CD4-positive, alpha-beta T cell treated with Interleukin-21 for 1 hour (primary cell): ENCODE data around the gene HOXD11.

Experiments
- DNase-seq: peaks from one replicate; pipeline ENCODE4 v3.0.0-alpha.2; 2020

The HOXD11 gene

GRCh38 chr2:176151442-176152287 lies 44.6 kb downstream of the HOXD11 start, which contains the start of gene HOXD4:
HOXD4 (plus strand) TSS chr2:176151550; CDS start chr2:176151634, 84 bp downstream.
- DNase-seq: no peak

- DNase-seq: no peak
Observed at GRCh38 chr2:176152350-176153181, 45.5 kb downstream of the HOXD11 start.

- DNase-seq: no peak
Observed at GRCh38 chr2:176154576-176155252, 47.6 kb downstream of the HOXD11 start.

GRCh38 chr2:176155356-176156044 lies 48.4 kb downstream of the HOXD11 start:
- DNase-seq: no peak

GRCh38 chr2:176156301-176156806 lies 49.3 kb downstream of the HOXD11 start:
- DNase-seq: no peak

GRCh38 chr2:176156807-176157498 lies 49.9 kb downstream of the HOXD11 start, which contains the start of gene HOXD3:
HOXD3 (plus strand) TSS chr2:176157307; CDS start chr2:176169115, 11,808 bp downstream.
- DNase-seq: no peak

- DNase-seq: no peak
Observed at GRCh38 chr2:176157499-176158185, 50.6 kb downstream of the HOXD11 start.

- DNase-seq: no peak
Observed at GRCh38 chr2:176158186-176158591, 51.1 kb downstream of the HOXD11 start.

GRCh38 chr2:176158855-176159662 lies 52.0 kb downstream of the HOXD11 start:
- no peak for DNase-seq
